HG02885 (cell line): ENCODE results near the gene ABTB1.
A peak's percentile ranks its signal among the peaks of the same experiment; 100 is the strongest.
"Not testable (repeated sequence)": the region's sequence is repeated elsewhere in the genome, so short reads cannot be mapped to it uniquely, and the experiment has no call there.

Experiments used
- ATAC-seq: cut with Tn5 transposase; IDR thresholded peaks from one replicate; pipeline ENCODE4 v1.9.1; 2021; ENCODE audit warnings: mild to moderate bottlenecking; ENCODE audit not compliant: unreplicated experiment, poor library complexity

The ABTB1 gene

DNA sequence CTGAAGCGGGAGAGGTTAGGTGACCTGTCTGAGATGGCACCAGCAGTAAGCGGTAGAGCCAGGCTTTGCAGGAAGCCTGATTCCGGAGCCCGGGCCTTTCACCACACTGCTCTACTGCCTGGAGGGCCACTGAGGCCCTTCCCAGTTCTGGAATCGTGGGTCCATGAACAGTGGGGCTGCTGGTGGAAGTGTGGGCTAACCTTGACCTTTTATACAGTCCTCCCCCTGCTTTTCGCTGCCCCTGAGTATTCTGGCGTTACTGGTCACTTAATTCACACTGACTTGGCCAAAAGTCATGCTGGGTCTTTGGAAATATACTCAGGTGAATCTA lies 2.6 kb upstream of the ABTB1 start:
- ATAC-seq = no peak

DNA sequence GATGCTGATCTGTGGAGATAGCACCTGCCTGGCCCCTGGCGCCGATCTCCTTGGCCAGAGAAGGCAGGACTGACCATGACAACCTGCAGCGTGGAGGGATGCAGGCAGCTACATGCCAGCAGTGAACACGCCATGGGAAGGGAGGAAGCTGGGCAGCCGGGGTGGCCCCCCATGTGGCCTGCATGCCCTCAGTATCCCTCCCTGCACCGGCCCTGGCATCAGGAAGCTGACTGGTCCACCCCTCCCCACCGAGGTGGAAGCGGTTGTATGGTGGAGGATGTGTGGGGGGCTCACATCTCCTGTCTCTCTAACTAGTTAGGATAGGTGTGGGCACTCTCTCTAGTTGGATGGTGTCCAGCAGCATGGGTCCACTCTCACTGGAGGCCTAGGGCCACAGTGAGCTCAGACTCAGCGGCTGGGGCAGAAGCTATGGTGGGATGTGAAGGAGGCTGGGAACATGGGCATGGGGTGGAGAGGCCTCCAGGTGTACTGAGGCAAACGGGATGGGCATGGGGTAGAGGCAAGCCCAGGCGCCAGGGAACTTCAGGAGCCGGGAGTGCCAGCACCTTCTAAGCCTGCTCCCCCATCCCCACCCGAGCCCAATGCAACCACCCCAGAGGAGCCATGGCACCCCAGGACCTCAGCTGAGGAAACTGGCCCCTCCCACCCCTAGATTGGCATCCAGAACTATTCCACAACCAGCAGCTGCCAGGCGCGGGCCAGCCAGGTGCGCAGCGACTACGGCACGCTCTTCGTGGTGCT lies 1.8 kb upstream of the ABTB1 start:
- no peak for ATAC-seq

DNA sequence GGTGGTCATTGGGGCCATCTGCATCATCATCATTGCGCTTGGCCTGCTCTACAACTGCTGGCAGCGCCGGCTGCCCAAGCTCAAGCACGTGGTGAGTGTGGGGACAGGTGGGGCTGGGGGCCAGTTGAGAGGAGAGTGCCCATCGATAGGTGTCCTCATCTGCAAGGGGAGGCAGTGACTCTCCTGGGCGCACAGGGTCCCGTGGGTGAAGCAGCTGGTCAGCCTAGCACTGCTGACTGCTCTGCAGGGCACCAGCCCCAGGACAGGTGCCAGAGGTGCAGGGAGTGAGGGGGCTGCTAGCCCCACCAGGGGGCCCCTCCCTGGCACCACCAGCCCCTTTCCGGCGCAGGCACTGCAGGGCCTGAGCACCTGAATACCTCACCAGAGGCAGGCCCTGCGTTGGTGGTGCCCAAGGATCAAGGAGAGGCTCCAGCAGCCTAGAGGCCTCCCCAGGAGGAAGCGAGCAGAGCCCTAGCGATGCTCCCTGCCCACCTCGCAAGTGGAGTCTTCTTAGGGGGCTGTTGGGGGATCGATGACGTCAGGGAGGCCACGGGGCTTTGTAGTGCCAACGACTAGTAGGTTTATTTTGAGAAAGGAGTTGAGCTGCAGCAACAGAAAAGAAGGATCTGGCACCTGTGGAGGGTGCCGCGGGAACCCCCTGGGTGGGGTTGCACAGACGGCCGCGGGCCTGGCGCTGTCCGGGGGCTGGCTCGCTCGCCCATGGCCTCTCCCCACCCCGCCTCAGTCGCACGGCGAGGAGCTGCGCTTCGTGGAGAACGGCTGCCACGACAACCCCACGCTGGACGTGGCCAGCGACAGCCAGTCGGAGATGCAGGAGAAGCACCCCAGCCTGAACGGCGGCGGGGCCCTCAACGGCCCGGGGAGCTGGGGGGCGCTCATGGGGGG lies 976 bp upstream of the ABTB1 start:
- ATAC-seq = peak; percentile 20

DNA sequence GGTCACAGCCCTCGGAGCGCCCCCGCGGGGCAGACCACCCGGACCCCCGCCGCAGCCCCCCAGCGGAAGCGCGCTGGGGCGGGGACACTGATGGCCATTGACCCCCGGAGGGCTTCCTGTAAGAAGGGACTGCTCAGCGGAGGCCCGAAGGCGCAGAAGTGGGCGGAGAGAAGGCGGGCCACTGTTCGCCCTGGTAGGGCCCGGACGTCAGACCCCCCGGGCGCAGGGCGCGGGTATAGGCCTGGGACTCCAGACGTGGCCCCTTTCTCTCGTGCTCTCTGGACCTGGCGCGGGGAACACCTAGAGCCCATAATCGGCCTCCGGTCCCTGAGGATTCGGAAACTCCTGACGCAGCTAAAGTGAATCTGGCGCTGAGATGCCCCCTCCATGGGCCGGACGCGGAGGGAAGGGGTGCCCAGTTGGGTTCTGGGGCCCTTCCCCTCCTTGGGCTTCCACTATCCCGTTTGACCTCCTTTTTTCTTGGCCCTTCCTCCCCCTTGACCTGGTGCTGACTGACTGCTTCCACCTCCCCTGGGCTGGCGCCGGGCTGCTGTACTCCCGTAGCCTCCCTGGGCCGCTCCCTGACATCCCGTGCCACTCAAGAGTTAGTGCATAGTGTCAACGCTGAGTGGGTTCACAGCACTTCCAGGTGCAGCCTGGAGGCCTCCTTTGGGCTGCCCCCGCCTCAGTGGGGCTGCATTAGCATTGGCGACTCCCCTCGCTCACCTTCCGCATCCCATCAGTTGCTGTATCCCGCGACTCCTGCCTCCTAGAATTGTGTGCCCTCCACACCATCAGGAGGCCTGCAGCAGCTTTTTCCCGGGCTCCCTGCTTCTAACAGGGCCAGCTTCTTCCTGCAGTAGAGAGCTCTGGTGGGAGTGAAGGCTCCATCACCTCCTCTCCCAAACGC lies 694 bp downstream of the ABTB1 start:
- peak; percentile 50 for ATAC-seq

DNA sequence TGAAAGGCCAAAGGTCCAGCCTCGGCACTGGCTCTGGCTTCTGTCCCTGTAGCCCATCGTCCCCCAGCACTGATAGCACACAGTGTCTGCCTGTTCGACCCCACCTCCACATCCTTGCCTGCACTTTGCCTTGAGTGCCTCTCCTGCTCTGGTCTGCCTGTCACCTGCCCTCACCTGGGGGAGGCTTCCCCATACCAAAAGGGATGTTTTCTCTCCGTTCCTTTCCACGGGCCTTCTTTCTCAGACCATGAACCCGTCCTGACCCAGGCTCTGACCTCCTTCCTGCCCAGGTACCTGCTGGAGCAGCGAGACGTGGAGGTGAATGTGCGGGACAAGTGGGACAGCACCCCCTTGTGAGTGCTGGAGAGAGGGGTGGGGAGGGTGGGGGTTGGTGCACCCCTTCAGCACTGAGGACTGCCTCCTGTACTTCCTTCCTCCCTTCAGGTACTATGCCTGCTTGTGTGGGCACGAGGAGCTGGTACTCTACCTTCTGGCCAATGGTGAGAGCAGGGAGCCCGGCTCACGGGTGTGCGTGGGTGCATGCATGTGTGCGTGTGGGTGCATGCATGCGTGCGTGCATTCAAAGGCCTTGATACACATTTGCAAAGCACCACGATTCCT lies 1.5 kb downstream of the ABTB1 start:
- no peak for ATAC-seq

DNA sequence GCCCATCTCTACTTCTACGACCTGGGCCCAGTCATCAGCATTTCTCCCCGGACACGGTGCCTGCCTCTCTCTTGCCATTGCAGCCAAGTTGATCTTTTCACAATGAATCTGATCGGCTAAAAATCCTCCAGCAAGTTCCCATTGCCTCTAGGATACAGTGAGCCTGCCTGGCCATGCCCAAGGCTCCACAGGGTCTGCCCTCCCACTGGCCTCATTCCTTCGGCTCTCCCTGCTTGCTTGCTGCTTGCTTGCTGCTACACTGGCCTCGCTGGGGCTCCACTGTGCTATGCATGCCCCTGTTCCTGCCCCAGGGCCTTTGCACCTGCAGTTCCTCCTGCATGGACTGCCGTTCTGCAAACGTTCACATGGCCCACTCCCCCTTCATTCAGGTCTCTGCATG lies 2.0 kb downstream of the ABTB1 start:
- ATAC-seq = no peak

DNA sequence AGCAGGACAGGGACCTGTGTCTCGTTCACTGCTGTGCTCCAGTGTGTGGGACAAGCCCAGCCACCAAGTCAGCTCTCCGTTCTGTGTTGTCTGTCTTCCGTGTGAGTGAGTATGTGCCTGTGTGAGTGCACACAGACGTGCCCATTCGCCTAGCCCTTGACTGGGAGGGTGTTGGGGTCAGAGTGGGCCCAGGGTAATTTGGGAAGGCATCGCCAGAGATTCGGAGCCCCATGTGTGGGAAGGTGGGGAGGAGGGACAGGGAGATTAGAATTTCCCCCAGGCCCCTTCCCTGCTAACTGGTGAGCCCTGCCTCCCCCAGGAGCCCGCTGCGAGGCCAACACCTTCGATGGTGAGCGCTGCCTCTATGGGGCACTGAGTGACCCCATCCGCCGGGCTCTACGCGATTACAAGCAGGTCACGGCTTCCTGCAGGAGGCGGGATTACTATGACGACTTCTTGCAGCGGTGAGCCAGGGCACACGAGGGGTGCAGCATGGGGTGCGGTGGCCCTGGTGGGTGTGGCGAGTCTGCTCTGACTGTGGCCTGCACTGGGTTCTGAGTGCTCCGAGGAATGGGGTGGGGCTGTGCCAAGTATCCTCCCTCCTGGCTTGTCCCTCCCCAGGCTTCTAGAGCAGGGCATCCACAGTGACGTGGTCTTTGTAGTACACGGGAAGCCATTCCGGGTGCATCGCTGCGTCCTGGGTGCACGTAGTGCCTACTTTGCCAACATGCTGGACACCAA lies 3.1 kb downstream of the ABTB1 start:
- no peak for ATAC-seq

DNA sequence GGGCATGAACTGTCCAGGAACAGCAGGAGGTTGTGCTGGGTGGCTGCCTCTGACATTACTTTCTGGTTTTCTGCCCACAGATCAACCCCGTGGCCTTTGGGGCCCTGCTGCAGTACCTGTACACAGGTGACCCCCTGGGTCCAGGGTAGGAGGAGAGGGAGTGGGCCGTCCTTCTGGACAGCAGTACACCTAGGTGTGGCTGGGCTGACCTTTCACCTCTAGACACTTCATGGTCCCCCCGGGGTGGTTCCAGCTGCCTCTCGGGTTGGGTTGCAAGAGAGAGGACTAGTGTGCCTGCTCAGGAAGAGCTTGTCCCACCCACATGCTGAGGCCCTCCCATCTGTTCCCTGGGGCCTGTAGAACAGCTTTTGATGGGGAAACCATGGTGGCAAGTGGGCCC lies 3.7 kb downstream of the ABTB1 start:
- no peak for ATAC-seq

DNA sequence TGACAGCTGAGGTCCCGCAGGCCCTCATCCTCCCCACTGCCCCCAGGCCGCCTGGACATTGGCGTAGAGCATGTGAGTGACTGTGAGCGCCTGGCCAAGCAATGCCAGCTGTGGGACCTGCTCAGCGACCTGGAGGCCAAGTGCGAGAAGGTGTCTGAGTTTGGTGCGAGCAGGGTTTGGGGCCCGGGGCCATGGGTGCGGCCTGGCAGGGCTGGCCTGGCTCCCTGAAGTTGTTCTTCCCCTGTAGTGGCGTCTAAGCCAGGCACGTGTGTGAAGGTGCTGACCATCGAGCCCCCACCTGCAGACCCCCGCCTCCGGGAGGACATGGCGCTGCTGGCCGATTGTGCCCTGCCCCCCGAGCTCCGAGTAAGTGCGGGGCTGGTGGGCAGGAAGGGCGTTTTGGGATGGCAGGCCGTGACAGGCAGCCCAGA lies 4.2 kb downstream of the ABTB1 start:
- ATAC-seq = no peak

DNA sequence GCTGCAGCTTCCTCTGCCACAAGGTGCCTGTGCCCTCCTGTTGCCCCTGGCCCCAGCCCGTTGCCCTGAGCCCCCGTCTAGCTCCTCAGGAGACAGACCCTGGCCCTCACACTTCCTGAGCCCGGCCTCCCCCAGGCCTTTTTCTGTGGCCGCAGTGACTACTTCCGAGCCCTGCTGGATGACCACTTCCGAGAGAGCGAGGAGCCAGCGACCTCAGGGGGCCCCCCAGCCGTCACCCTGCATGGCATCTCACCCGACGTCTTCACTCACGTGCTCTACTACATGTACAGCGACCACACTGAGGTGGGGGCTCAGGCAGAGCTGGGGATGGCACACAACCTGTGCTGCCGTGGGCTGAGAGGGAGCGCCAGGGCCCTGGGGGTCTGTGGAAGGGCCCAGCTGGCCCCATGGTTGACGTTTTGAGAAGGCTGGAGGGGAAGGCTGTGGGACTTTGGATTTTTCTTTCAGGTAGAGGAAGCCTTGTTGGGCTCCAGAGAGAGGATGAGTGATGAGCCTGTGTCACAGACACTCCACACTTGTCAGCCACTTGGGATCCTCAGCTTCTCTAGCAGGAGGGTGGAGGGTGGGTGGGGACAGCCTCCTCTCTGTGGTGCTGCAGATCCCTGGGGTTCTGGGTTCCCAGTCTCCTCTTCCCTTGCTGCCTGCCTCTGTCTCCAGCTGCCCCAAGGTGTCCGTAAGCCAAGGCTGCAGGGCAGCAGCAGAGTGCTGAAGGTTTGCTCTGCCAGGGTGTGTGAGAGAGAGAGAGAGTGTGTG lies 5.0 kb downstream of the ABTB1 start:
- ATAC-seq = no peak

DNA sequence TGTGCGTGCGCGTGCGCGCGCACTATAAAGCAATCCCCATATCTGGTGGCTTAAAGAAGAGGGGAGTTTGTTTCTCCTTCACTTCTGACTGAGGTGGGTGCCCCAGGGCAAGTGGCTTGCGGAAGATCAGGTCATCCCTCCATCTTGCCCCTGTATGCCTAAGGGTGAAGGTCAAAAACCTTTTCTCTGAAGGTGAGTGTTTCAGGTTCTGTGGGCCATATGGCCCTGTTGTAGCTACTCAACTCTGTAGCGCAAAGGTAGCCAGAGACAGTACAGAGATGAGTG lies 5.5 kb downstream of the ABTB1 start:
- no peak for ATAC-seq

DNA sequence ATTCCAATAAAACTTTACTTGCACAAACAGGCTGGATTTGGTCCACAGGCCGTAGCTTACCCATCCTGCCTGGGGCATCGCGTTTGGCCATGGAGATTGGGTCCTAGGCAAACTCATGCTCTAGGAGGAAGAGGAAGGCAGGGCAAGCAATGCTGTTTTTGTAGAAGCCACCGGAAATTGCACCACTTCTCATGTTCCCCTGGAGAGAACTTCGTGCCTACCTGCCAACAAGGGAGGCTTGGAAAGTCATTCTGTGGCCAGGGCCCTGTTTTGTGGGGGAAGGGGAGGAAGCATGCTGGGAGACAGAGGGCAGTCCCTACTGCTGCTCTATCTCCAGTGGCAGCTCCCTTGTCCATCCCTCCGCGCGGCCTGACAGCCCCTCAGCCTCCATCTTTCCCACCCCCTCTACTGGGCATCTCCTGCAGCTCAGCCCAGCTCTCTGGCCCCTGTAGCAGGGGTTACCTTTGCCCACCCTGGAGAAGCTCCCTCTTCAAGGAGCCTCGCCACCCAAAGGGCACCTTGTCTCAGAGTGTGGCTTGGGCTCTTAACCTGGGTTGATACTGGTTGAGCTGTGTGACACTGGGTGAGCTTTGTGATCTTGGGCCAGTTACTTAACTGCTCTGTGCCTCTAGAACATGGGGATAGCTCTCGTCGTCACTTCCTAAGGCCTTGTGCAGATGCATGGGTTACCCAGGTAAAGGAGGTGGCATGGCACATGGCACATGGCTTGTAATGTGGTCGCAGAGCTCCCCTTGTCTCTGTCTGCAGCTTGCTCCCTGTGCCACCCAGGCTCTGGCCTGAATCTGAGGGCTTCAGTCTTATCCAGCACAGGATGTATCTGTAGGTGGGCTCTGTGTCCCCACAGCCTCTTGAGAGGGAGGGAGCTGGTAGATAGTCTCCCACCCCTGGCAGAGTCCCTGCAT lies 6.1 kb downstream of the ABTB1 start:
- no peak for ATAC-seq

DNA sequence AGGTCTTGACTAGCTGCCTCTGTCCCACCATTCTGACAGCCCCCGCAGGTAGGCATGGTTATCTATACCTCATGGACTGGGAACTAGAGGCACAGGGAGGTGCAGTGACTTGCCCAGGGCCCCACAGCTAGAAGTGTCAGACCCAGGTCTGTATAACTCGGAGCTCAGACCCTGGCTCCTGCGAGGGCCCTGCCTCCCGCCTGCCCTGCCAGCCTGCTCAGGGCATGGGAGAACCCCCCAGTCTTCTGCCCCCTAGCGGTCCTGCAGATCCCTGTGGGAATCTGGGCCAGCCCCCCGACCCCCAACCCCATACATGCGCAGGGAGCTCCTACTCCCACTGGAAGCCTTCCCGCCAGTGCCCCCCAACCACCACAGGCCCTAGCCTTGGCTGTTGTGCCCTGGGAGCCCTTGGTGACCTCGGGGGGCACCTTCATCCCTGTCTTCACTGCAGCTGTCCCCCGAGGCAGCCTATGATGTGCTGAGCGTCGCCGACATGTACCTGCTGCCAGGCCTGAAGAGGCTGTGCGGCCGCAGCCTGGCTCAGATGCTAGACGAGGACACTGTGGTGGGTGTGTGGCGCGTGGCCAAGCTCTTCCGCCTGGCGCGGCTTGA lies 6.9 kb downstream of the ABTB1 start:
- no peak for ATAC-seq

DNA sequence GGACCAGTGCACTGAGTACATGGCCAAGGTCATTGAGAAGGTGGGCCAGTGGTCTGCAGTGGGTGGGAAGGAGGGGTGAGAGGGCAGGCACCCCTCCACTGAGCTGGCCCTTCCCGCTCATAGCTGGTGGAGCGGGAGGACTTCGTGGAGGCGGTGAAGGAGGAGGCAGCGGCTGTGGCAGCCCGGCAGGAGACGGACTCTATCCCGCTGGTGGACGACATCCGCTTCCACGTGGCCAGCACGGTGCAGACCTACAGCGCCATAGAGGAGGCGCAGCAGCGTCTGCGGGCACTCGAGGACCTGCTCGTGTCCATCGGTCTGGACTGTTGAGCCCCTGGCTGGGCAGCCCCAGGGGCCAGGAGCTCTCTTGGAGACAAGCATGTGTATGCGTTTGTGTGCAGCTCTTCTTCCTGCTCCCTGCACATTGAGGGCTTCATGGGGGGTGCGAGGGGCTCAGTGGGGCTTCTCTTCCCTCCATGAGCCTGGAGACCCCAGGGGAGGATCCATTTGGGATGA lies 7.5 kb downstream of the ABTB1 start:
- no peak for ATAC-seq

DNA sequence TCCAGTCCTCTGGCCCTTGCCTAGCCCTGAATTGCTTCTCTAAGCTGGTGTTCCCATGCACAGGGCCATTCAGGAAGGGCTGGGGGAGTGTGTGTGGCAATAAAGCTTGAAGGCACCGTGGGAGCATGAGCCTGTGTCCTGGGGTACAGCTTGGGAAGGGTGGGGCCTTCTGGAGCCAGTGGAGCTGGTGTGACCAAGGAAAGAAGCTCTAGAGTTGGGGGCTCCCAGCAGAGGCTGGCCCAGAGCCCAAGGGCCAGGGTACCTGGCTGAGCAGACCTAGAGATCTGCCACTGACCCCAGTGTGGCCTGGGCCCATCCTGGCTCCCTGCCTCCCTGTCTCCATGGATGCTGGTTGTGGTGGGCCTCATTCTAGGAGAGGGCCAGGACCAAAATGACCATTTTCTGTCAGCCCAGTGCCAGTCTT lies 8.1 kb downstream of the ABTB1 start:
- ATAC-seq = no peak

DNA sequence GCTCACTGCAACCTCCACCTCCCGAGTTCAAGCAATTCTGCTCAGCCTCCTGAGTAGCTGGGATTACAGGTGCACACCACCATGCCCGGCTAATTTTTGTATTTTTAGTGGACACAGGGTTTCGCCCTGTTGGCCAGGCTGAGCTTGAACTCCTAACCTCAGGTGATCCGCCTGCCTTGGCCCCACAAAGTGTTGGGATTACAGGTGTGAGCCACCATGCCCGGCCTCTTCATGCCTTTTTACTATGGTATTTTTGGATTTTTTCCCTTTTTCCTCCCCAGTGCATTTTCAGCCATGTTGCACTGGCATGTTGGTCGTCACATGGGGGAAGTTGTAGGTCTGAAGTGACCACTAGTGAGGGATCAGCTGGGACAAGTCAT lies 9.4 kb downstream of the ABTB1 start:
- not testable (repeated sequence) for ATAC-seq

DNA sequence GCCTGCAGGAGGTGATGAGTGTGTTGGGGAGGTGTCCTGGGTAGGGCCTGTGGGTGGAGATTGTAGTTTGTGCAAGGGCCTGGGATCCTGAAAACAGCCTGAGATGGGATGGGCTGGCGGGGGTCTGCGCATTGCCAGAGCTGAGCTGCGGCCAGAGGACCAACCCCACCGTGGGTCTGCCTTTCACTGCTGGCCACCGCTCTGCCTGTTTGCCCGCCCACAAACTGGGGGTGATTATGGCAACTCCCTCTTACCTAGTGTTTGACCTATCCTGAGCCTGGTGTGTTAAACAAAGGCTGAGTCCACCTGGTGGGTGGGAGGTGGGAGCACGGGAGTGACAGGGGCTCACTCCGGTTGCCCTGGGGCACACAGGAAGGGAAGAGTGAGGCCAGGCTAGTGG lies 9.8 kb downstream of the ABTB1 start:
- ATAC-seq = no peak
